Left ventricle myocardium superior (tissue), 1 donor: Measurements from ENCODE around the gene ZBTB22. TPM values are rescaled to one million over a fixed set of nuclear protein-coding genes. Genes with fewer than 3 reads are reported as not detected.

Experiments used
- ATAC-seq: fragments of 200-7000 bp; cut with Tn5 transposase; one replicate; pipeline ENCODE4 v1.9.1; 2020; ENCODE audit warnings: mild to moderate bottlenecking, moderate library complexity
- DNase-seq: peaks from one replicate; pipeline ENCODE4 v3.0.0-alpha.2; 2020
- intact Hi-C: fragments of 100-400 bp; cut with micrococcal nuclease; formaldehyde crosslinking; loops from one replicate; pipeline ENCODE4 v1.11.0; 2022
- total RNA-seq: library from RNA; stranded (reverse); fragmentation: NEBNext Ultra II Directional; extraction: Animal tissue kit (Norgen Biotek cat#: 25700); gene quantifications from one replicate; pipeline ENCODE4 v1.2.1, GENCODE V29; 2021
- donor health status: DM: no; HTN: yes; CAD: no; lungs with severe emphysema.

Gene ZBTB22
- total RNA-seq, 1 donor from 2014 or later: 11.1 TPM

GRCh38 chr6:33313105-33313708 lies 4.3 kb downstream of the ZBTB22 start:
- ATAC-seq (peak; percentile 5), DNase-seq (peak; percentile 72)
- intact Hi-C loops: no loop called here

GRCh38 chr6:33312361-33313104 lies 5.0 kb downstream of the ZBTB22 start:
- DNase-seq (peak; percentile 48), ATAC-seq (peak; percentile 9)
- intact Hi-C loops: no loop called here

- intact Hi-C loops: no loop called here
- DNase-seq (no peak), ATAC-seq (no peak)
These were observed 11.2 kb downstream of the ZBTB22 start for GRCh38 chr6:33306356-33306755.

- ATAC-seq: no peak
- intact Hi-C loops: no loop called here
- DNase-seq: no peak
These were observed 12.5 kb downstream of the ZBTB22 start for GRCh38 chr6:33305052-33305451.

GRCh38 chr6:33304216-33304615 lies 13.3 kb downstream of the ZBTB22 start:
- no peak for DNase-seq
- intact Hi-C loops: no loop called here
- ATAC-seq: no peak

DNA sequence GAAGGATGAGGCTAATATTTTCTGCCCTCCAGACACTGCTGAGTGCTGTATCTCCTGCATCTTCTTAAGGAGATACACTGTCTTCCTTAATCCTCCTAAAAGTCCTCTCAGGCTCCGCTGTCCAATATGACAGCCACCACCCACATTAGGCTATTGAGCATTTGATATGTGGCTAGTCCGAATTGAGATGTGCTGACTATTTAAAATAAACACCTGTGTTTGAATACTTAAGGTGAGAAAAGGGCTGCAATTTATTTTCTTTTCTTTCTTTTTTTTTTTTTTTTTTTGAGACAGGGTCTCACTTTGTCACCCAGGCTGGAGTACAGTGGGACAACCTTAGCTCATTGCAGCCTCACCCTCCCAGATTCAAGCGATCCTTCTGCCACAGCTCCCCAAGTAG lies 15.7 kb downstream of the ZBTB22 start:
- ATAC-seq: no peak
- intact Hi-C loops: no loop called here
- no peak for DNase-seq

GRCh38 chr6:33299237-33299944 lies 18.2 kb downstream of the ZBTB22 start:
- peak; percentile 82 for ATAC-seq
- intact Hi-C loops: no loop called here
- DNase-seq: peak; percentile 94

DNA sequence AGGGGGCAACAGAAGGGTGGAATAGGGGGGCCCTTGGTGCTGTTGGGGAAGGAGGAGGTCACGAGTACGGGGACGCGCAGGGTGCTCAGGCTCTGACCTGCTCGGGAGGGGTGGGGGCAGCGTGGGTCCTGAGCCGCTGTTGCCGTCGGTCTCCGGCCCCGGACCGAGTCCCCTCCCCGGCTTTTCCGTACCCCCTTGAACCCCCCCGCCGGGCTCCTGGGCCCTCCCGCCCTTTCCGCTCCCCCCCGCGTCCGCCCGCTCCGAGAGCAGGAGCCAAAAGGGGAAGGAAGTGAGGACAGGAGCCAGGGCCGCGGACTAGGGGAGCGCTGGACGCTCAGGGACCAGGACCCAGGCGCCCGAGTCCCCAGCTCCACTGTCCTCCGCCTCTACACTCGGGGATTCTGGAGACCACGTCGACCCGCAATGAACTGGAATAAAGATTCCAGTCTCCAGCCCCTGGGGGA lies 18.7 kb downstream of the ZBTB22 start, which contains the start of gene RGL2:
Gene RGL2, minus strand, starts transcription at position 170 of the 464 bp plus-strand sequence. CDS start 332 bp downstream, outside the sequence.
- ATAC-seq (peak; percentile 82), DNase-seq (peak; percentile 91)
- intact Hi-C loops: no loop called here

- peak; percentile 46 for ATAC-seq
- no peak for DNase-seq
- intact Hi-C loops: no loop called here
These were observed 19.4 kb downstream of the ZBTB22 start for GRCh38 chr6:33297956-33298772.

- DNase-seq: no peak
- ATAC-seq: no peak
- intact Hi-C loops: no loop called here
These were observed 20.1 kb downstream of the ZBTB22 start for GRCh38 chr6:33297406-33297955.

DNA sequence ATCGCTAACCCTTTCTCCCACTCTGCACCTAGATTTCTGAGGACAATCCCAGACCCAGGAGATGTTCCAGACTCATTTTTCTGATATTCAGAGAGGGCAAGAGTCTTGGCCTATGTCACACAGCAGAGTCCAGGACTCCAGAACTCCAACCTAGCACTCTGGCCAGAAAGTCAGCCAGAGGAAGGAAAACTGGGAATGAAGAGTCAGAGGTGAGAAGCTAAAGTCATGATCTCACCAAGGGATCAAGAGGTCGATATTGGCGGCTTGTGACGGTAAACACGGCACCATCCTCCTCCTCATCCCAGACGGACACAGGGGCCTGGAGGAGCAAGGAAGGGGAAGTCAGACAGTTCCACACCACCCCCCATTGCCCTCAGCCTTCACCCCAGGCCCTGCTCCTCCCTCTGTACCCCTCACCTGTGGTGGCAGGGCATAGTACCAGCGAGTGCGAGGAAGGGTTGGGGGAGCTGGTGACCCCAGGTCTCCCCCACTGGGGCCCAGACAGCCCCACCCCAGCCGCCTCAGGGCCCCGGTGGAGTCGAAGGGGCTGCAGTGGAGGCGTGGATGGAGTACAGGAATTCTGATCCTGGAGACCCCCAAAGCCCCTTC lies 20.6 kb downstream of the ZBTB22 start:
- intact Hi-C loops: no loop called here
- DNase-seq (no peak), ATAC-seq (no peak)

DNA sequence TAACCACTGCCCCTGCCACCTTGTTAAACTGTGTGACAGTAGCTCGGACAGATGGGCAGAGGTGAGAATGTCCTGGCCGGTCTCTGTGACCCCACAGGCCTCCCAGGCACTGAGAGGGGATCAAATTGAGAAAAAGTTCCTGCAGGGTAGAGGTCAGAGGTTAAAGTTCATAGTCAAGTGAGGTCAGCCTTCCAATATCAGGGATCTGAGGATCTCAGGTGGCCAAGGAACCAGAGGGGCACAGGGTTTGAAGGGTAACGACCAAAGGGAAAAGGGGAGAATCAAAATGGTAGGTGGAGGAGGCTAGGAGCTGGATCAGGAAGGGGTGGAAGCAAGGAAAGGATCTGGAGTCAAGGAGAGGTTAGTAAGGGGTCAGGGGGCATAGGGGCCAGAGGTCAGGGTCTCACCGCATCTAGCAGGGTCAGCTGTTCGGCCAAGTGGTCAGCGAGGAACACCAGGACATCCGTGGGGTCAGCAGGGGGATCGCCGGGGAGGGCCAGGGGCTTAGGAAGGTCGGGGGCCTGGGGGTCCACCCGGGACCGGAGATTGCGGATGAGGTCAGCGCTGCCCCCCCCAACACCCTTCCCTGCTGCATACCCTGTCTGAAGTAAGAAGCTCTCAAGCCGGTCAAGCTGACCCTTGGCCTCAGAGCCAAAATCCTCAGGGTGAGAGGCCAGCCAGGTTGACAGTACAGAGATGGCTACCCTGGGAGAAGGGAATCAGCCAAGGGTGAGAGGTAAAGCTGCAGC lies 21.7 kb downstream of the ZBTB22 start:
- DNase-seq (no peak), ATAC-seq (no peak)
- intact Hi-C loops: no loop called here

GRCh38 chr6:33294086-33294823 lies 23.3 kb downstream of the ZBTB22 start:
- ATAC-seq: no peak
- intact Hi-C loops: no loop called here
- DNase-seq: no peak

GRCh38 chr6:33292996-33293682 lies 24.4 kb downstream of the ZBTB22 start:
- DNase-seq: no peak
- intact Hi-C loops: no loop called here
- ATAC-seq: no peak

- intact Hi-C loops: no loop called here
- ATAC-seq: no peak
- no peak for DNase-seq
These were observed 27.1 kb downstream of the ZBTB22 start for GRCh38 chr6:33290459-33290858.

GRCh38 chr6:33289784-33290315 lies 27.7 kb downstream of the ZBTB22 start:
- DNase-seq (no peak), ATAC-seq (no peak)
- intact Hi-C loops: no loop called here
